ENCODE data around the gene TERB2. TPM values are rescaled to one million over a fixed set of nuclear protein-coding genes. Genes with fewer than 3 reads are reported as not detected.
"Not testable (repeated sequence)": the region's sequence is repeated elsewhere in the genome, so short reads cannot be mapped to it uniquely, and the experiment has no call there.

Gene TERB2
- total RNA-seq, 1 experiment from 2014 or later, result not detected

DNA sequence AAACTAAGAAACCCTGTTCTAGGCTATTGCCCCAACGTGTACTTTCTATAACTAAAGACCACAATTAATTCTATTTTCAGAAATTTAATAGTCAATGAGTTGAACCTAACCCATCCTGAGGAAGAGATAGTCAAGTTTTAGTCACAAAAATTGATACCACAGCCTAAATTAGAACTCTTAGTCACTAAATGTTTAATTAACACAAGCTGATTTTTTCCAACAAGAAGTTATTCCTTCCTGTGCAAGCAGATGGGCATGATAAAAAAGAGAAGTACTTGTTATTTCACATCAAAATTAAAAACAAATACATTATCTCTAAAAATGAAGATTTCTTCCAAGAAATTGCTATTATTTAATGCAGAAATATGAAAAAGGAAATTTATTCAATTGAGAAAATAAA, 38.4 kb upstream of the TERB2 start:
- Histone ChIP-seq H2BK15ac (ENCODE audit: low read depth, low read length) (no peak overlapping the region), H3K4me1 (ENCODE audit: insufficient read depth, low read length) (no peaks in the 10 kb centered on the region), H2AFZ (ENCODE audit: low read length) (no peak overlapping the region), H2BK5ac (ENCODE audit: insufficient read length, low read length) (no peak overlapping the region), H3K27ac (ENCODE audit: insufficient read length, low read depth, low read length) (no peak overlapping the region), H3K79me2 (ENCODE audit: insufficient read depth, low read length) (no peaks in the 10 kb centered on the region), H4K8ac (replicated peaks; ENCODE audit: insufficient read length, low read depth, low read length) (no peak overlapping the region), H3K9ac (ENCODE audit: extremely low read depth, insufficient read length, low read length) (no peak overlapping the region), H3K4ac (ENCODE audit: low read depth, low read length) (no peak overlapping the region), H3K23ac (ENCODE audit: insufficient read length, low read depth, low read length) (no peak overlapping the region), H4K5ac (ENCODE audit: insufficient read length, low read depth, low read length) (no peak overlapping the region), H3K18ac (ENCODE audit: insufficient read length, low read depth, low read length) (no peak overlapping the region), H3K23me2 (ENCODE audit: insufficient read length, low read depth, low read length, poor library complexity, severe bottlenecking) (no peaks in the 10 kb centered on the region), H3K9me3 (ENCODE audit: control insufficient read depth, low read depth, low read length) (no peaks in the 10 kb centered on the region), H3K4me2 (ENCODE audit: insufficient read depth, insufficient read length, low read length) (no peak overlapping the region), H2BK20ac (ENCODE audit: low read depth, low read length, poor library complexity, severe bottlenecking) (no peak overlapping the region), H3T11ph (ENCODE audit: low read length) (no peak overlapping the region), H3K14ac (ENCODE audit: insufficient read depth, low read length) (no peak overlapping the region), H2BK12ac (ENCODE audit: insufficient read length, low read depth, low read length) (no peak overlapping the region), H3K79me1 (ENCODE audit: insufficient read depth, low read depth, low read length, poor library complexity, severe bottlenecking) (no peaks in the 10 kb centered on the region), H3K27me3 (ENCODE audit: insufficient read depth, low read length) (no peaks in the 10 kb centered on the region), H3K56ac (ENCODE audit: insufficient read length, low read depth, low read length) (no peak overlapping the region), H4K91ac (ENCODE audit: insufficient read length, low read depth, low read length) (no peak overlapping the region), H2BK120ac (ENCODE audit: low read depth, low read length, poor library complexity, severe bottlenecking) (no peak overlapping the region), H4K20me1 (ENCODE audit: control insufficient read depth, insufficient read depth, insufficient read length) (no peaks in the 10 kb centered on the region), H2AK5ac (ENCODE audit: insufficient read length, low read length) (no peak overlapping the region)
- DNase-seq, result no peak
- no peaks in the 10 kb centered on the region for H3K36me3 Mint-ChIP-seq (ENCODE audit: insufficient read depth in 1 of 3, low read depth in 3 of 3)
- no peak overlapping the region for H3K4me3 Mint-ChIP-seq
- TF ChIP-seq, protein P1, sequence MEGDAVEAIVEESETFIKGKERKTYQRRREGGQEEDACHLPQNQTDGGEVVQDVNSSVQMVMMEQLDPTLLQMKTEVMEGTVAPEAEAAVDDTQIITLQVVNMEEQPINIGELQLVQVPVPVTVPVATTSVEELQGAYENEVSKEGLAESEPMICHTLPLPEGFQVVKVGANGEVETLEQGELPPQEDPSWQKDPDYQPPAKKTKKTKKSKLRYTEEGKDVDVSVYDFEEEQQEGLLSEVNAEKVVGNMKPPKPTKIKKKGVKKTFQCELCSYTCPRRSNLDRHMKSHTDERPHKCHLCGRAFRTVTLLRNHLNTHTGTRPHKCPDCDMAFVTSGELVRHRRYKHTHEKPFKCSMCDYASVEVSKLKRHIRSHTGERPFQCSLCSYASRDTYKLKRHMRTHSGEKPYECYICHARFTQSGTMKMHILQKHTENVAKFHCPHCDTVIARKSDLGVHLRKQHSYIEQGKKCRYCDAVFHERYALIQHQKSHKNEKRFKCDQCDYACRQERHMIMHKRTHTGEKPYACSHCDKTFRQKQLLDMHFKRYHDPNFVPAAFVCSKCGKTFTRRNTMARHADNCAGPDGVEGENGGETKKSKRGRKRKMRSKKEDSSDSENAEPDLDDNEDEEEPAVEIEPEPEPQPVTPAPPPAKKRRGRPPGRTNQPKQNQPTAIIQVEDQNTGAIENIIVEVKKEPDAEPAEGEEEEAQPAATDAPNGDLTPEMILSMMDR (conservative IDR thresholded peaks at IDR 0.05), result no peak
- peaks cover 0 to 2% of the 10 kb centered on the region in 2 experiments; a peak in 1 of 5 replicates for H3K9me3 Mint-ChIP-seq
- no peaks in the 10 kb centered on the region for H3K27me3 Mint-ChIP-seq (ENCODE audit: low read depth)
- no CpG with 5 or more reads among the region's 1 CpG for WGBS (ENCODE audit: extremely low coverage, insufficient read length, low lambda C conversion rate)
- H3K4me1 Mint-ChIP-seq, result no peaks in the 10 kb centered on the region
- H3K27ac Mint-ChIP-seq, result no peak overlapping the region

GRCh38 chr15:44928658-44929057, 27.8 kb upstream of the TERB2 start:
- not testable (repeated sequence) for H3K23ac ChIP-seq (ENCODE audit: insufficient read length, low read depth, low read length); H4K5ac ChIP-seq (ENCODE audit: insufficient read length, low read depth, low read length); H4K20me1 ChIP-seq (ENCODE audit: control insufficient read depth, insufficient read depth, insufficient read length); H2BK5ac ChIP-seq (ENCODE audit: insufficient read length, low read length); H3K9ac ChIP-seq (ENCODE audit: extremely low read depth, insufficient read length, low read length); H3K36me3 Mint-ChIP-seq (ENCODE audit: insufficient read depth in 1 of 3, low read depth in 3 of 3); H3K18ac ChIP-seq (ENCODE audit: insufficient read length, low read depth, low read length); H3K14ac ChIP-seq (ENCODE audit: insufficient read depth, low read length); H3K79me2 ChIP-seq (ENCODE audit: insufficient read depth, low read length); H3K4ac ChIP-seq (ENCODE audit: low read depth, low read length); H3K9me3 Mint-ChIP-seq; H4K8ac ChIP-seq (replicated peaks; ENCODE audit: insufficient read length, low read depth, low read length); H3T11ph ChIP-seq (ENCODE audit: low read length); H2BK120ac ChIP-seq (ENCODE audit: low read depth, low read length, poor library complexity, severe bottlenecking); H2AK5ac ChIP-seq (ENCODE audit: insufficient read length, low read length); DNase-seq; H3K27ac ChIP-seq (ENCODE audit: insufficient read length, low read depth, low read length); H4K91ac ChIP-seq (ENCODE audit: insufficient read length, low read depth, low read length); H2BK12ac ChIP-seq (ENCODE audit: insufficient read length, low read depth, low read length); H3K27ac Mint-ChIP-seq; H3K4me2 ChIP-seq (ENCODE audit: insufficient read depth, insufficient read length, low read length); H3K4me3 Mint-ChIP-seq; H3K79me1 ChIP-seq (ENCODE audit: insufficient read depth, low read depth, low read length, poor library complexity, severe bottlenecking); H3K4me1 ChIP-seq (ENCODE audit: insufficient read depth, low read length); H3K23me2 ChIP-seq (ENCODE audit: insufficient read length, low read depth, low read length, poor library complexity, severe bottlenecking); H3K27me3 ChIP-seq (ENCODE audit: insufficient read depth, low read length); H2BK15ac ChIP-seq (ENCODE audit: low read depth, low read length); H3K9me3 ChIP-seq (ENCODE audit: control insufficient read depth, low read depth, low read length); H3K56ac ChIP-seq (ENCODE audit: insufficient read length, low read depth, low read length); H3K4me1 Mint-ChIP-seq; H2AFZ ChIP-seq (ENCODE audit: low read length); H2BK20ac ChIP-seq (ENCODE audit: low read depth, low read length, poor library complexity, severe bottlenecking); H3K27me3 Mint-ChIP-seq (ENCODE audit: low read depth)
- no CpG with 5 or more reads among the region's 1 CpG for WGBS (ENCODE audit: extremely low coverage, insufficient read length, low lambda C conversion rate)

All from H9 (cell line).